ENCODE measurements around the gene ZBTB11. TPM values are rescaled to one million over a fixed set of nuclear protein-coding genes. Genes with fewer than 3 reads are reported as not detected.

Gene ZBTB11
- total and polyA plus RNA-seq, 12 donors, result 4.9 to 20.0 (median 14.2) TPM

DNA sequence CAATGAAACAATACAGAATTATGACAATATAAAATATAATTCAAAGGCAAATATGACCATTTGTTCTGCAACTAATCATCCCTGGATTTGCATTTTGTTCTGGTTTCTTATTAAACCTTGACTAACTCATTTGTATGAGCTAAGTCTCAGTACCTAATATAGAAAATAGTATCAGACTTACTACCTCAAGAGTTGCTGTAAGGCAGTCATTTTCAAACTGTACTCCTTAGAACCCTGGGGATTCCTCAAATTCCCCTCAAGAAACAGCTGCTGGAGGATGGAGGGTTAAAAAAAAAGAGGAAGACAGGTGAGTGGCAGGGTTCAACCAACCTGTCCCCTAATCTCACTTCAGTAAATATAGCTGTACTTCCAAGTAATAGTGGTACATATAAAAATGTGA, 11.1 kb downstream of the ZBTB11 start:
- no peaks in the 10 kb centered on the region for H3K4me1 ChIP-seq (replicated peaks in 1 of 2)
- intact Hi-C loops (cut with DNase I), result no loop called here
- H3K36me3 ChIP-seq (replicated peaks in 1 of 2), result peaks cover 0 to 47% of the 10 kb centered on the region in 2 donors
- DNase-seq, result no peak
- no peaks in the 10 kb centered on the region for H3K9me3 ChIP-seq (replicated peaks in 1 of 3)
- H3K27ac ChIP-seq, result no peak overlapping the region
- no peak overlapping the region for H3K4me3 ChIP-seq
- no peaks in the 10 kb centered on the region for H3K27me3 ChIP-seq
- TF ChIP-seq POLR2A (IDR thresholded peaks at IDR 0.05), result no peak
- TF ChIP-seq, protein P1, sequence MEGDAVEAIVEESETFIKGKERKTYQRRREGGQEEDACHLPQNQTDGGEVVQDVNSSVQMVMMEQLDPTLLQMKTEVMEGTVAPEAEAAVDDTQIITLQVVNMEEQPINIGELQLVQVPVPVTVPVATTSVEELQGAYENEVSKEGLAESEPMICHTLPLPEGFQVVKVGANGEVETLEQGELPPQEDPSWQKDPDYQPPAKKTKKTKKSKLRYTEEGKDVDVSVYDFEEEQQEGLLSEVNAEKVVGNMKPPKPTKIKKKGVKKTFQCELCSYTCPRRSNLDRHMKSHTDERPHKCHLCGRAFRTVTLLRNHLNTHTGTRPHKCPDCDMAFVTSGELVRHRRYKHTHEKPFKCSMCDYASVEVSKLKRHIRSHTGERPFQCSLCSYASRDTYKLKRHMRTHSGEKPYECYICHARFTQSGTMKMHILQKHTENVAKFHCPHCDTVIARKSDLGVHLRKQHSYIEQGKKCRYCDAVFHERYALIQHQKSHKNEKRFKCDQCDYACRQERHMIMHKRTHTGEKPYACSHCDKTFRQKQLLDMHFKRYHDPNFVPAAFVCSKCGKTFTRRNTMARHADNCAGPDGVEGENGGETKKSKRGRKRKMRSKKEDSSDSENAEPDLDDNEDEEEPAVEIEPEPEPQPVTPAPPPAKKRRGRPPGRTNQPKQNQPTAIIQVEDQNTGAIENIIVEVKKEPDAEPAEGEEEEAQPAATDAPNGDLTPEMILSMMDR (IDR thresholded peaks at IDR 0.05), result no peak

DNA sequence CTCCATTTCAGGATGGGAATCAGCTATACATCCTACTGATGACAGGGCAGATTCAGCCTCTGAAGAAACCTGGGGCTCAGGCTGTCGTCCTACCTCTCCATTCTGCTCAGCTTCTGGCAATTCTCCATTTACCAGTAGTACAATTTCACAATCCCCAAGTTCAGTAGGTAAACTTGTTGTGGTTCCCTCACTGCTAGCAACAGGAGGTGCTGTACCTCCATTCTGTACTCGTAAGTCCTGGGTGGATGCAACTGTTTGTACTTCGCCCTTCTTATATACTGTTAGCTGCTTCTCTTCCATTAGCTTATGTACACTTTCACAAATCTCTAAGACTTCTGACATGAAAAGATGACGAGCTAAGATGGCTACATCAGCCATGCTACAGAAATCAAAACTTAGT, 11.6 kb downstream of the ZBTB11 start:
- Histone ChIP-seq H3K36me3 (replicated peaks in 1 of 2) (peaks cover 0 to 52% of the 10 kb centered on the region in 2 donors), H3K27ac (no peak overlapping the region), H3K4me1 (replicated peaks in 1 of 2) (no peaks in the 10 kb centered on the region), H3K27me3 (no peaks in the 10 kb centered on the region), H3K9me3 (replicated peaks in 1 of 3) (no peaks in the 10 kb centered on the region), H3K4me3 (no peak overlapping the region)
- 92 to 95% (median 94%) methylated on average over 4 of the region's 4 CpGs for WGBS, 4 donors
- no peak for DNase-seq
- intact Hi-C loops (cut with DNase I), result no loop called here
- TF ChIP-seq, protein P1 (IDR thresholded peaks at IDR 0.05), result no peak
- TF ChIP-seq POLR2A (IDR thresholded peaks at IDR 0.05), result no peak

DNA sequence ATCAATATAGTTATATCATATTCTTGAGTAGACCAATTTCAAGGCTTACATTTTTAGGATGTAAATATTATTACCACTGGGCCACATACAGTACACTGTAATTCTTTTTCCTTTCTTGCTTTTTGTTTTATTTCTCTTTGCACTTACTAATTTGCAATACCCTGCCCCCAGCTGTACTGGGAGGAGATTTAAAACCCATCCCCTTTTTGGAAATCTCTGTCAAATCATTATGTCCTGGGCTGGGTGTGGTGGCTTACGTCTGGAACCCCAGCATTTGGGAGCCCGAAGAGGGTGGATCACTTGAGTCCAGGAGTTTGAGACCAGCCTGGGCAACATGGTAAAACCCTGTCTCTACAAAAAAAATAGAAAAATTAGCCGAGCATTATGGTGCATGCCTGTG, 16.2 kb downstream of the ZBTB11 start:
- 91 to 98% (median 95%) methylated on average over 3 of the region's 3 CpGs for WGBS, 4 donors
- Histone ChIP-seq H3K4me3 (no peak overlapping the region), H3K27me3 (no peaks in the 10 kb centered on the region), H3K27ac (no peak overlapping the region), H3K36me3 (replicated peaks in 1 of 2) (peaks cover 0 to 80% of the 10 kb centered on the region in 2 donors), H3K4me1 (replicated peaks in 1 of 2) (no peaks in the 10 kb centered on the region), H3K9me3 (replicated peaks in 1 of 3) (no peaks in the 10 kb centered on the region)
- no peak for DNase-seq
- intact Hi-C loops (cut with DNase I), result no loop called here
- no peak for TF ChIP-seq POLR2A (IDR thresholded peaks at IDR 0.05)
- TF ChIP-seq, protein P1 (IDR thresholded peaks at IDR 0.05), result no peak

DNA sequence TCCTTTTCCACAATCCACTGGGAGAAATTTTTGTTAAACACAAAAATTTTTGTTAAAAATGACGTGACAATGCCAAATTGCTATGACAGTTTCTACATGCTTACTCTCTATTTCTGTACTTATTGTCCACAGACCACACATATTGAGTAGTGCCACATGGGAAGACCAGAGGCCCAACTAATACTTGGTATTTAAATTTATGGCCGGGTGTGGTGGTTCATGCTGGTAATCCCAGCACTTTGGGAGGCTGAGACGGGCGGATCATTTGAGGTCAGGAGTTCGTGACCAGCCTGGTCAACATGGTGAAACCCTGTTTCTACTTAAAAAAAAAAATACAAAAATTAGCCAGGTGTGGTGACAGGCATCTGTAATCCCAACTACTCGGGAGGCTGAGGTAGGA, 20.3 kb downstream of the ZBTB11 start:
- TF ChIP-seq, protein P1 (IDR thresholded peaks at IDR 0.05), result no peak
- TF ChIP-seq POLR2A (IDR thresholded peaks at IDR 0.05), result no peak
- Histone ChIP-seq H3K27ac (no peak overlapping the region), H3K27me3 (no peaks in the 10 kb centered on the region), H3K9me3 (replicated peaks in 1 of 3) (no peaks in the 10 kb centered on the region), H3K36me3 (replicated peaks in 1 of 2) (peaks cover 0 to 90% of the 10 kb centered on the region in 2 donors), H3K4me1 (replicated peaks in 1 of 2) (no peaks in the 10 kb centered on the region), H3K4me3 (no peak overlapping the region)
- DNase-seq, result no peak
- 94 to 97% (median 96%) methylated on average over 6 of the region's 6 CpGs for WGBS, 4 donors
- intact Hi-C loops (cut with DNase I), result no loop called here

Measured in adrenal gland (tissue), 12 donors.